Measurements from ENCODE around the gene CDK6. TPM values are rescaled to one million over a fixed set of nuclear protein-coding genes. Genes with fewer than 3 reads are reported as not detected.
"Not testable (repeated sequence)": the region's sequence is repeated elsewhere in the genome, so short reads cannot be mapped to it uniquely, and the experiment has no call there.

CDK6 gene
- total and polyA plus RNA-seq, 4 donors, result 3.3 to 35.0 (median 12.0) TPM

GRCh38 chr7:92745241-92745640 is 91.1 kb downstream of the CDK6 start (continued):
- TF ChIP-seq, protein P1, sequence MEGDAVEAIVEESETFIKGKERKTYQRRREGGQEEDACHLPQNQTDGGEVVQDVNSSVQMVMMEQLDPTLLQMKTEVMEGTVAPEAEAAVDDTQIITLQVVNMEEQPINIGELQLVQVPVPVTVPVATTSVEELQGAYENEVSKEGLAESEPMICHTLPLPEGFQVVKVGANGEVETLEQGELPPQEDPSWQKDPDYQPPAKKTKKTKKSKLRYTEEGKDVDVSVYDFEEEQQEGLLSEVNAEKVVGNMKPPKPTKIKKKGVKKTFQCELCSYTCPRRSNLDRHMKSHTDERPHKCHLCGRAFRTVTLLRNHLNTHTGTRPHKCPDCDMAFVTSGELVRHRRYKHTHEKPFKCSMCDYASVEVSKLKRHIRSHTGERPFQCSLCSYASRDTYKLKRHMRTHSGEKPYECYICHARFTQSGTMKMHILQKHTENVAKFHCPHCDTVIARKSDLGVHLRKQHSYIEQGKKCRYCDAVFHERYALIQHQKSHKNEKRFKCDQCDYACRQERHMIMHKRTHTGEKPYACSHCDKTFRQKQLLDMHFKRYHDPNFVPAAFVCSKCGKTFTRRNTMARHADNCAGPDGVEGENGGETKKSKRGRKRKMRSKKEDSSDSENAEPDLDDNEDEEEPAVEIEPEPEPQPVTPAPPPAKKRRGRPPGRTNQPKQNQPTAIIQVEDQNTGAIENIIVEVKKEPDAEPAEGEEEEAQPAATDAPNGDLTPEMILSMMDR (IDR thresholded peaks at IDR 0.05; ENCODE audit: low read depth, low read length, missing input control), result no peak

DNA sequence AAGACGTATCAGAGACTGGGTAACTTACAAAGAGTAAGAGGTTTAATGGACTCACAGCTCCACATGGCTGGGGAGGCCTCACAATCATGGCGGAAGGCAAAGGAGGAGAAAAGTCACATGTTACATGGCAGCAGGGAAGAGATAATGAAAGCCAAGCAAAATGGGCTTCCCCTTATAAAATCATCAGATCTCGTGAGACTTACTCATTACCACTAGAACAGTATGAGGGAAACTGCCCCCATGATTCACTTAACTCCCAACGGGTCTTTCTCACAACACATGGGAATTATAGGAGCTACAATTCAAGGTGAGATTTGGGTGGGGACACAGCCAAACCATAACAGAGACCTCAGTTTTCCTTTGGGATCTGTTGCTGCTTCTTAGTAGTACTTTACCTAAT is 92.2 kb downstream of the CDK6 start:
- not testable (repeated sequence) for H3K9ac ChIP-seq (ENCODE audit: low read depth in 1 of 2, low read length in 2 of 2); H3K4me1 ChIP-seq (ENCODE audit: control insufficient read depth in 4 of 4, insufficient read depth in 4 of 4, low read length in 3 of 4); H3K36me3 ChIP-seq (ENCODE audit: control insufficient read depth in 4 of 4, insufficient read depth in 3 of 4, low read depth in 1 of 4, low read length in 3 of 4); H3K4me3 ChIP-seq (ENCODE audit: low read depth in 1 of 3, low read length in 3 of 3); H3K27ac ChIP-seq (ENCODE audit: low read depth in 1 of 2, low read length in 2 of 2); DNase-seq (ENCODE audit: low spot score); H3K9me3 ChIP-seq (ENCODE audit: control insufficient read depth in 4 of 4, low read length in 3 of 4); H3K27me3 ChIP-seq (ENCODE audit: control insufficient read depth in 4 of 4, insufficient read depth in 4 of 4, low read length in 3 of 4)
- WGBS, result 97% methylated on average over 4 of the region's 4 CpGs

DNA sequence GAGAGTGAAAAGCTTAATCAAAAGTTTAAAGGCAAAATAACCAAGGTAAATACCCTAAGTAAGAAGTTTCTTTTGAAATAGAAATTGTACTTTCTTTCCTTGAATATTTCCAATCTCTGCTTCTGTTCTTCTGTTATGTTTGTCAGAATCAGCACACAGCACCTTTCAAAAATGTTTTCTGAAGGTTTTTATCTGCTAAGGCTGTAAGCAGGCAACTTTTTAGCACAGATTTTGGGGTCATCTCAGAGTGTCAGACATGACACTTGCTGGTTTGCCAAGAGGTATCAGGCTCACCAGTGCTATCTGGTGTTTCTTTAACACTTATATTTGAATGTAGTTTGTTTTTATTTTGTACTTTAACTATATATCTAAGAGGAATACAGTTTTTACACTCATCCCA is 94.2 kb downstream of the CDK6 start:
- H3K36me3 ChIP-seq (ENCODE audit: control insufficient read depth in 4 of 4, insufficient read depth in 3 of 4, low read depth in 1 of 4, low read length in 3 of 4), result no peaks in the 10 kb centered on the region
- H3K27me3 ChIP-seq (ENCODE audit: control insufficient read depth in 4 of 4, insufficient read depth in 4 of 4, low read length in 3 of 4), result no peaks in the 10 kb centered on the region
- H3K27ac ChIP-seq (ENCODE audit: low read depth in 1 of 2, low read length in 2 of 2), result no peak overlapping the region
- no peak overlapping the region for H3K4me3 ChIP-seq (ENCODE audit: low read depth in 1 of 3, low read length in 3 of 3)
- no peaks in the 10 kb centered on the region for H3K9me3 ChIP-seq (ENCODE audit: control insufficient read depth in 4 of 4, low read length in 3 of 4)
- no peak overlapping the region for H3K9ac ChIP-seq (ENCODE audit: low read depth in 1 of 2, low read length in 2 of 2)
- peaks cover 0 to 5% (median 2%) of the 10 kb centered on the region in 4 donors for H3K4me1 ChIP-seq (ENCODE audit: control insufficient read depth in 4 of 4, insufficient read depth in 4 of 4, low read length in 3 of 4)
- TF ChIP-seq REST (IDR thresholded peaks at IDR 0.05), result no peak
- no peak for TF ChIP-seq MAX (IDR thresholded peaks at IDR 0.05)
- no peak for TF ChIP-seq RXRA (IDR thresholded peaks at IDR 0.05)
- TF ChIP-seq HNF4G (IDR thresholded peaks at IDR 0.05), result no peak
- no peak for TF ChIP-seq NR2F2 (IDR thresholded peaks at IDR 0.05)
- TF ChIP-seq SP1 (IDR thresholded peaks at IDR 0.05), result no peak
- no peak for TF ChIP-seq GABPA (IDR thresholded peaks at IDR 0.05 in 1 of 2, conservative IDR thresholded peaks at IDR 0.05 in 1 of 2)
- TF ChIP-seq, protein P2, sequence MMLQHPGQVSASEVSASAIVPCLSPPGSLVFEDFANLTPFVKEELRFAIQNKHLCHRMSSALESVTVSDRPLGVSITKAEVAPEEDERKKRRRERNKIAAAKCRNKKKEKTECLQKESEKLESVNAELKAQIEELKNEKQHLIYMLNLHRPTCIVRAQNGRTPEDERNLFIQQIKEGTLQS (IDR thresholded peaks at IDR 0.05), result no peak
- no peak for TF ChIP-seq FOXA2 (IDR thresholded peaks at IDR 0.05)
- TF ChIP-seq, protein P1 (IDR thresholded peaks at IDR 0.05; ENCODE audit: low read depth, low read length, missing input control), result no peak
- DNase-seq (ENCODE audit: low spot score), result no peak

Measured in liver (tissue), 9 donors.